Gastroesophageal sphincter (tissue), 3 donors: ENCODE data around the gene CDR2.

Experiments
- EP300 ChIP-seq: sonication (generic); formaldehyde crosslinking; IDR thresholded peaks from one replicate; pipeline ENCODE4 v1.6.1; 2017; ENCODE audit warnings: antibody characterized with exemption, mild to moderate bottlenecking
- POLR2A ChIP-seq, 2 donors: fragments of 450-650 bp; IDR thresholded peaks; one replicate each; pipeline ENCODE4 v1.6.1; 2017; ENCODE audit warnings: antibody characterized with exemption in 2 of 2, mild to moderate bottlenecking in 2 of 2, moderate library complexity in 1 of 2
- POLR2AphosphoS5 ChIP-seq: sonication (generic); formaldehyde crosslinking; IDR thresholded peaks from one replicate; pipeline ENCODE4 v1.6.1; 2017; ENCODE audit warnings: antibody characterized with exemption
- TF ChIP-seq, protein P1 (sequence below), 4 experiments: fragments of 200-600 bp in 2 of 4; fragments of 450-650 bp in 2 of 4; sonication (generic) in 1 of 4; IDR thresholded peaks; one replicate each; pipeline ENCODE4 v1.5.1; 2017 to 2019; ENCODE audit warnings: antibody characterized with exemption in 4 of 4, mild to moderate bottlenecking in 2 of 4, moderate library complexity in 2 of 4

DNA sequence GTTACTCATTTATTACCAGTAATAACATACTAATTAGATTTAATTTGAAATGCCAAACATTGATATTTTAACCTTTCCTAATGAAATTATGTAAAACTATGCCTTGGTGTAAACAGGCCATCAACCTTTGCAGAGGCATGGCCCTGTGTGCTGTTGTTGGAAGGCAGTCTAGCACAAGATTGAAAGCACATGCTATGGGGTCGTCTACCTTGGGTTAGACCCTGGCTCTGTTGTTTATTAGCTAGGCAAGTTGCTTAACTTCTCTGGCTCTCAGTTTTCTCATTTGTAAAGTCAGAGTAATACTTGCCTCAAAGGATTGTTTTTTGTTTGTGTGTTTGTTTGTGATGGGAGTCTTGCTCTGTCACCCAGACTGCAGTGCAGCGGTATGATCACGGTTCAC is 9.4 kb upstream of the CDR2 start:
- TF ChIP-seq, protein P1, sequence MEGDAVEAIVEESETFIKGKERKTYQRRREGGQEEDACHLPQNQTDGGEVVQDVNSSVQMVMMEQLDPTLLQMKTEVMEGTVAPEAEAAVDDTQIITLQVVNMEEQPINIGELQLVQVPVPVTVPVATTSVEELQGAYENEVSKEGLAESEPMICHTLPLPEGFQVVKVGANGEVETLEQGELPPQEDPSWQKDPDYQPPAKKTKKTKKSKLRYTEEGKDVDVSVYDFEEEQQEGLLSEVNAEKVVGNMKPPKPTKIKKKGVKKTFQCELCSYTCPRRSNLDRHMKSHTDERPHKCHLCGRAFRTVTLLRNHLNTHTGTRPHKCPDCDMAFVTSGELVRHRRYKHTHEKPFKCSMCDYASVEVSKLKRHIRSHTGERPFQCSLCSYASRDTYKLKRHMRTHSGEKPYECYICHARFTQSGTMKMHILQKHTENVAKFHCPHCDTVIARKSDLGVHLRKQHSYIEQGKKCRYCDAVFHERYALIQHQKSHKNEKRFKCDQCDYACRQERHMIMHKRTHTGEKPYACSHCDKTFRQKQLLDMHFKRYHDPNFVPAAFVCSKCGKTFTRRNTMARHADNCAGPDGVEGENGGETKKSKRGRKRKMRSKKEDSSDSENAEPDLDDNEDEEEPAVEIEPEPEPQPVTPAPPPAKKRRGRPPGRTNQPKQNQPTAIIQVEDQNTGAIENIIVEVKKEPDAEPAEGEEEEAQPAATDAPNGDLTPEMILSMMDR (IDR thresholded peaks at IDR 0.05): no peak
- TF ChIP-seq POLR2A (IDR thresholded peaks at IDR 0.05) (no peak), EP300 (no peak), POLR2AphosphoS5 (no peak)
